Measurements from ENCODE around the gene MRPL14. TPM values are rescaled to one million over a fixed set of nuclear protein-coding genes. Genes with fewer than 3 reads are reported as not detected.

MRPL14 gene
- total and polyA plus RNA-seq, 4 donors: 34.6 to 118 (median 40.9) TPM

GRCh38 chr6:44082872-44083321 is 44.4 kb downstream of the MRPL14 start:
- H3K4me1 ChIP-seq (ENCODE audit: control insufficient read depth in 4 of 4, insufficient read depth in 4 of 4, low read length in 3 of 4): peaks cover 3 to 26% (median 13%) of the 10 kb centered on the region in 4 donors
- H3K36me3 ChIP-seq (ENCODE audit: control insufficient read depth in 4 of 4, insufficient read depth in 3 of 4, low read depth in 1 of 4, low read length in 3 of 4): no peaks in the 10 kb centered on the region
- no peak overlapping the region for H3K4me3 ChIP-seq (ENCODE audit: low read depth in 1 of 3, low read length in 3 of 3)
- DNase-seq (ENCODE audit: low spot score): no peak
- TF ChIP-seq NR2F2 (IDR thresholded peaks at IDR 0.05): no peak
- no peak for TF ChIP-seq CTCF (IDR thresholded peaks at IDR 0.05; ENCODE audit: low read depth, low read length, missing input control)
- no peak for TF ChIP-seq ZBTB33 (IDR thresholded peaks at IDR 0.05)
- no peak for TF ChIP-seq REST (IDR thresholded peaks at IDR 0.05)
- TF ChIP-seq FOXA1 (IDR thresholded peaks at IDR 0.05): no peak
- TF ChIP-seq EGR1 (IDR thresholded peaks at IDR 0.05; ENCODE audit: low read depth in 2 of 2): no peak
- no peak for TF ChIP-seq RAD21 (IDR thresholded peaks at IDR 0.05)
- TF ChIP-seq RXRA (IDR thresholded peaks at IDR 0.05): no peak
- no peak for TF ChIP-seq HNF4A (conservative IDR thresholded peaks at IDR 0.05)
- no peak for TF ChIP-seq YY1 (IDR thresholded peaks at IDR 0.05)
- no peak for TF ChIP-seq JUND (IDR thresholded peaks at IDR 0.05)
- TF ChIP-seq SP1 (IDR thresholded peaks at IDR 0.05): no peak
- TF ChIP-seq MAX (IDR thresholded peaks at IDR 0.05): no peak
- no peak for TF ChIP-seq TAF1 (conservative IDR thresholded peaks at IDR 0.05)
- no peak for TF ChIP-seq HNF4G (IDR thresholded peaks at IDR 0.05)
- no peak for TF ChIP-seq FOXA2 (IDR thresholded peaks at IDR 0.05)
- H3K9ac ChIP-seq (ENCODE audit: low read depth in 1 of 2, low read length in 2 of 2): no peak overlapping the region
- WGBS: 88% methylated on average over 8 of the region's 8 CpGs
- H3K27me3 ChIP-seq (ENCODE audit: control insufficient read depth in 4 of 4, insufficient read depth in 4 of 4, low read length in 3 of 4): no peaks in the 10 kb centered on the region
- H3K27ac ChIP-seq (ENCODE audit: low read depth in 1 of 2, low read length in 2 of 2): no peak overlapping the region
- H3K9me3 ChIP-seq (ENCODE audit: control insufficient read depth in 4 of 4, low read length in 3 of 4): no peaks in the 10 kb centered on the region

GRCh38 chr6:44081753-44082152 is 45.5 kb downstream of the MRPL14 start:
- Histone ChIP-seq H3K27ac (ENCODE audit: low read depth in 1 of 2, low read length in 2 of 2) (no peak overlapping the region), H3K9ac (ENCODE audit: low read depth in 1 of 2, low read length in 2 of 2) (no peak overlapping the region), H3K36me3 (ENCODE audit: control insufficient read depth in 4 of 4, insufficient read depth in 3 of 4, low read depth in 1 of 4, low read length in 3 of 4) (no peaks in the 10 kb centered on the region), H3K4me1 (ENCODE audit: control insufficient read depth in 4 of 4, insufficient read depth in 4 of 4, low read length in 3 of 4) (peaks cover 2 to 20% (median 10%) of the 10 kb centered on the region in 4 donors), H3K27me3 (ENCODE audit: control insufficient read depth in 4 of 4, insufficient read depth in 4 of 4, low read length in 3 of 4) (no peaks in the 10 kb centered on the region), H3K4me3 (ENCODE audit: low read depth in 1 of 3, low read length in 3 of 3) (no peak overlapping the region), H3K9me3 (ENCODE audit: control insufficient read depth in 4 of 4, low read length in 3 of 4) (no peaks in the 10 kb centered on the region)
- DNase-seq (ENCODE audit: low spot score): no peak
- 92% methylated on average over 6 of the region's 6 CpGs for WGBS
- no peak for TF ChIP-seq GABPA (IDR thresholded peaks at IDR 0.05 in 1 of 2, conservative IDR thresholded peaks at IDR 0.05 in 1 of 2)
- TF ChIP-seq ZBTB33 (IDR thresholded peaks at IDR 0.05): no peak
- TF ChIP-seq YY1 (IDR thresholded peaks at IDR 0.05): no peak
- TF ChIP-seq CTCF (IDR thresholded peaks at IDR 0.05; ENCODE audit: low read depth, low read length, missing input control): no peak
- TF ChIP-seq SP1 (IDR thresholded peaks at IDR 0.05): no peak
- TF ChIP-seq NR2F2 (IDR thresholded peaks at IDR 0.05): no peak
- no peak for TF ChIP-seq FOXA2 (IDR thresholded peaks at IDR 0.05)
- no peak for TF ChIP-seq FOXA1 (IDR thresholded peaks at IDR 0.05)
- TF ChIP-seq HNF4A (conservative IDR thresholded peaks at IDR 0.05): no peak
- no peak for TF ChIP-seq MAX (IDR thresholded peaks at IDR 0.05)
- no peak for TF ChIP-seq JUND (IDR thresholded peaks at IDR 0.05)
- no peak for TF ChIP-seq TAF1 (conservative IDR thresholded peaks at IDR 0.05)
- no peak for TF ChIP-seq HNF4G (IDR thresholded peaks at IDR 0.05)

Measured in liver (tissue), 9 donors.